Stomach (tissue), 4 donors: ENCODE results near the gene DBNDD1.

ENCODE experiments used
- CTCF ChIP-seq, 7 experiments: fragments of 450-650 bp in 4 of 7; fragments of 200-600 bp in 3 of 7; sonication (generic) in 3 of 7; IDR thresholded peaks; one replicate each; pipeline ENCODE4 v1.5.1; 2016 to 2019; ENCODE audit warnings: antibody characterized with exemption in 7 of 7, control low read depth in 2 of 7, mild to moderate bottlenecking in 1 of 7
- EP300 ChIP-seq: sonication (generic); formaldehyde crosslinking; IDR thresholded peaks from one replicate; pipeline ENCODE4 v1.6.1; 2017; ENCODE audit warnings: antibody characterized with exemption
- POLR2A ChIP-seq, 4 donors: fragments of 450-650 bp; IDR thresholded peaks; one replicate each; pipeline ENCODE4 v1.6.1; 2016; ENCODE audit warnings: antibody characterized with exemption in 4 of 4, control low read depth in 2 of 4, mild to moderate bottlenecking in 1 of 4, moderate library complexity in 1 of 4
- POLR2AphosphoS5 ChIP-seq, 3 donors: sonication (generic); formaldehyde crosslinking; IDR thresholded peaks; one replicate each; pipeline ENCODE4 v1.6.1; 2016; ENCODE audit warnings: antibody characterized with exemption in 3 of 3

- TF ChIP-seq CTCF (IDR thresholded peaks at IDR 0.05) (peak in 2 of 7 experiments; percentile 22 to 73), POLR2A (IDR thresholded peaks at IDR 0.05) (no peak), POLR2AphosphoS5 (IDR thresholded peaks at IDR 0.05) (no peak), EP300 (no peak)
Measured at GRCh38 chr16:90019543-90020259, 445 bp upstream of the DBNDD1 start.
